GM21528 (cell line): ENCODE data around the gene PTN.

Experiments used
- ATAC-seq: cut with Tn5 transposase; IDR thresholded peaks from one replicate; pipeline ENCODE4 v1.9.1; 2021; ENCODE audit warnings: mild to moderate bottlenecking, moderate library complexity; ENCODE audit not compliant: unreplicated experiment, low FRiP score

Gene PTN

GRCh38 chr7:137343281-137343841, at the start of gene PTN:
TSS of gene PTN (minus strand) at chr7:137343733. CDS start at chr7:137254973, 88,760 bp downstream.
- no peak for ATAC-seq

DNA sequence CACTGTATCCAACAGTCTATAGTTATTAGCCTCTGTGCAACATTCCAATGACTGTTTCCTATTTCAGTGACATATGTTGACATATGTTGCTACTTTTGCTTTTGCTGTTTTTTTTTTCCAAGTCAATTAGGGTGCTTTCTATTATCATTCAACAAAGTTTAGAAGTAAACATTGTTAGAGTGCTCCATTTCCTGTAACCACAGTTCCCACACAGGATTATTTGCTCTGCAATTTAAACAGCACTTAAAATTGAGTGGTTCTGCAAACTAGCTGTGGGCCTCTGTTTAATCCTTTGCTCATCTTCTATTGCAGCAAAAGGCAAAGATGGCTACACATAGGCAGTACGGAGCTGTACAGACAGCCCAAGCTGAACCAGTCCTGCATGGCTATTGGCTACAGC, 46.5 kb upstream of the PTN start:
- ATAC-seq, result no peak

- ATAC-seq, result no peak
These were observed 45.4 kb upstream of the PTN start for GRCh38 chr7:137388916-137389315.

DNA sequence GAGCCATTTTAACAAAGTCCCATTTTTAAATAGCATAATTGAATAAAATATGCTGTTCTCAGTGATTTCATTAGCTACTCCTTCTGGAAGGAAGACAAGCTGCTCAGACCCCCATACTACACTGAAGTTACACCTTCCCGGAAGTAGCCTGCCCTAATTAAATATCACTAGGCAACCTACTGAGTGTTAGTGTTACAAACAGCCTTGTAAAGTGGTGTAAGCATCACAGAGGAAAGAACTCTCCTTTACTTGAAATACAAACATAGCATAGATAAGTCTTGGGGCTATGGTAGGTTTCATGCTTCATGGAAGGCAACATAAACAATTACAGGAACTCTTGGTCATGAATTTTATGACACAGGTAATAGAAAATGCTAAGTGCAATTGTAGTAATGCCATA, 43.4 kb upstream of the PTN start:
- no peak for ATAC-seq

GRCh38 chr7:137381045-137381444, 37.5 kb upstream of the PTN start:
- ATAC-seq, result no peak

GRCh38 chr7:137373507-137373906, 30.0 kb upstream of the PTN start:
- no peak for ATAC-seq

- no peak for ATAC-seq
These were observed 28.1 kb upstream of the PTN start for GRCh38 chr7:137371616-137372015.

DNA sequence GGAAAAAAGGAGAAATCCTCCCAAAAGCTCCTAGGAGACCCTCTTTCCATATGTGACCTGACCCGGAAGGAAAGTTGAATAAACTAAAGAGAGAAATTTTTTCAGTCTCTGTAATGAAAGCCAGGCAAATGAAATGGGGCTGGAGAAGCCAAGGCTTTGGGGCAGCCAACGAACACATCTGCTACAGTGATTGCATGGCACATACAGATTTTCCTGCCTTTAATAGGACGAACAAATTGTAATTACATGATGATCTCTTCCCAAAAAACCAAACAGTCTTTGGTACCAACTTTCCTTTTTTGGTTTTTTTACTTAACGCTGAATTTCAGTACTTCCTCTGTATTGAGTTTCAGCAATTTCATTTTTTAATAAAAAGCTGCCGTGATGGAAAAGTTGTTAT, 23.5 kb upstream of the PTN start:
- no peak for ATAC-seq

DNA sequence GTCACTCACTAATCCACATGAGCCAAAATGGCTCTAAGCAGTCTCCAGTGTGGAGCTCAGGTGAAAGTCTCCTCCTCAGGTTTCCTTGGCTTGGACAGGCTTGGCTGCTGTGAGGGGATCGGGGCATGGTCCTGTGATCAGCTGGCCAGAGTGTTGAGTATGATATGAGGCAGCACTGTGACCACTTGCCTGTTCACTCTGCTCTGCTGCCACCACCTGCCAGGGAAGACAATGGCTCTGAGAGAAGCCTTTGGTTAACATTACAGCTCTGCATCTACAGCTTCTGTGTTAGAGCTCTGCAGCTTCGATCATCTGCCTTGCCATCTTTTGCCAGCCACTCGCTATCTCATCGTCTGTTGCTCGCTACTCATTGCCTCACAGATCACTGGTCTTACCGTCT, 20.1 kb upstream of the PTN start:
- no peak for ATAC-seq

- no peak for ATAC-seq
These were observed 16.6 kb upstream of the PTN start for GRCh38 chr7:137360087-137360679.

GRCh38 chr7:137354961-137355360, 11.4 kb upstream of the PTN start:
- no peak for ATAC-seq

DNA sequence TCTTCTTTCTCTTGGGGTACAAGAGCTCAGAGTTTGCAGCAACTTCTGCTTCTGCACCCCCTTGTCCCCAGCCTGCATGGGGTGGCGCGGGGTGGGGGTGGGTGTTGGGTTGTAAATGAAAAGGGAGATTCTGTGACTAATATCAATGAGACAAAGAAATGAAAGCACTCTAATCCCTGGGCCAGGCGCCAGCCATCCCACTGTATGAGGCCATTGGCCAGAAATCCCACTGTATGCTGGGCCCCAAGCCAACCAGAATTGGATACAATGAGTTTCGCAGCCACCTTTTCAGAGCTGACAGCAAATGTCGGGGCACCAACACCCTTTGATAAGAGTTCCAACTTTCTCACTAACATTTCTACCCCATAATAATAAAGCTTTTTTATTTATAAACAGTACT, 10.9 kb upstream of the PTN start:
- no peak for ATAC-seq

- ATAC-seq, result no peak
These were observed 8.4 kb upstream of the PTN start for GRCh38 chr7:137351941-137352340.

GRCh38 chr7:137345799-137346449, 2.4 kb upstream of the PTN start:
- no peak for ATAC-seq

- ATAC-seq, result no peak
These were observed 688 bp downstream of the PTN start for GRCh38 chr7:137342828-137343261.

DNA sequence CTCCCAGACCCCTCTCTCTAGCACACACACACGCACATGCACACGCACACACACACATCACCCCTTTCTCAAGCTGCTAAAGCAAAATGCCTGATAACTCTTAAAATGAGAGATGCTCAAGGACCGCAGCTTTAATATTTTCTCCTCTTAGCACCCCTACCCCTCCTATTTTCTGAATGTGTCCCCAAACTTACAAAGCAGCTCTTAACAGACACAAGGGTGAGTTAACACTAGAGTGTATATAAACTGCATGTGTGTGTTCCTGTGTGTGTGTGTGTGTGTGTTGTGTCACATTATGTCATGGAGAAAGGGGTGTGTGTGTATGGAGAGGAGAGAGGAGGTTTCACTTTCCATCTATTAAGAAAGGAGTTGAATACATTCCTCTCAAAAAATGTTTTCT, 1.3 kb downstream of the PTN start:
- ATAC-seq, result no peak

- no peak for ATAC-seq
These were observed 5.6 kb downstream of the PTN start for GRCh38 chr7:137337902-137338301.

DNA sequence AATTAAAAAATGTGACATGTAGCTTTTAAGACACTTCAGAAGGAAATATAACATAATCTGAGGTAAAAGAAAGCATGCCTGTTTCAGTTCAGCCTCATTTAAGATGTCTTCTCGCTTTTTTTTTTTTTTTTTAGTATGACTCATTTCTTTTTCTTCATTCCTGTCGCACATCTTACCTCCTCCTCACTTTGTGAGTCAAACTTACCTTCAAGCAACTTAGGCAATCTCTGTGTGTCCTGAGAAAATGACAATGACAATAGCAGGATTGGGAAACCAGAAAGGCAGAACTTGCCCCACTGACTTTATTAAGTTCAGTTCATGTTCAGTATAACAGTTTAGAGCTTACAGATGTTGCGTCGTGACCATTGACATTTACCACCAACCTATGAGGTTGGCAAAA, 7.7 kb downstream of the PTN start:
- no peak for ATAC-seq

DNA sequence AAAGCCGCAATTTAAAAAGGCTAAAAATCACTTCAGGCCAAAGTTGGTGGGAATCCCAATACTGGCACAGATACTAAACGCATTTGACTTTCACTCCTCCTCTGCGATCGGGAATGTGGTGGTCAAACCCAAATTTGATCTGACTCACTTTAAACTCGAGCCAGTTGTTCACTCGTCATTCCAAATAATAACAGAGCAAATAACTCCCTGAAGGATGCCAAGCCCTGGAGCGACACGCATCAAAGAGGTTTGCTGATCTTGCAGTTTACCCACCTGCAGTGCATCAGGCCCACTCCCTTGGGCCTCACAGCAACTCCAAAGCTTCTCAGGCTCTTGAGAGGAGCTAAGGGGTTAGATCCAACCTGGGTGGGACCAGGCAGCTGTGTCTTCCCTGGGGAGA, 12.2 kb downstream of the PTN start:
- ATAC-seq, result no peak

DNA sequence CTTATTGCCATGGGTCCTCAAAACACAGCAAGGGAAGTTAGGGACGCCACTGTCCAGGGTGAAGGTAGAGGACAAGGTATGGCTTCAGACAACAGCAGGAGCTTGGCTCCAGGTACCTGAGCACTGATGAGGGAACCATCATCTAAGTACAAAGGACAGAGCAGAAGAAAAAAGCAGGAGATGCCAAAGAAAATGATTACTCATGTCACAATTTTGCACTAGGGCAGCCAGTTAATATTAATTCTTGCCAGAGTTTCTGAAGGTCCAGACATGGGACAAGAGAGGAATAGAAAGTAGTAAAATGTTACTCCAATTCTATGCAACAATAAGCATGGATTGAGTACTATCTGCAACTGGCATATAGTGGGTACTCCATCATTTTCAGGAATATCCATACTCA, 14.1 kb downstream of the PTN start:
- no peak for ATAC-seq

DNA sequence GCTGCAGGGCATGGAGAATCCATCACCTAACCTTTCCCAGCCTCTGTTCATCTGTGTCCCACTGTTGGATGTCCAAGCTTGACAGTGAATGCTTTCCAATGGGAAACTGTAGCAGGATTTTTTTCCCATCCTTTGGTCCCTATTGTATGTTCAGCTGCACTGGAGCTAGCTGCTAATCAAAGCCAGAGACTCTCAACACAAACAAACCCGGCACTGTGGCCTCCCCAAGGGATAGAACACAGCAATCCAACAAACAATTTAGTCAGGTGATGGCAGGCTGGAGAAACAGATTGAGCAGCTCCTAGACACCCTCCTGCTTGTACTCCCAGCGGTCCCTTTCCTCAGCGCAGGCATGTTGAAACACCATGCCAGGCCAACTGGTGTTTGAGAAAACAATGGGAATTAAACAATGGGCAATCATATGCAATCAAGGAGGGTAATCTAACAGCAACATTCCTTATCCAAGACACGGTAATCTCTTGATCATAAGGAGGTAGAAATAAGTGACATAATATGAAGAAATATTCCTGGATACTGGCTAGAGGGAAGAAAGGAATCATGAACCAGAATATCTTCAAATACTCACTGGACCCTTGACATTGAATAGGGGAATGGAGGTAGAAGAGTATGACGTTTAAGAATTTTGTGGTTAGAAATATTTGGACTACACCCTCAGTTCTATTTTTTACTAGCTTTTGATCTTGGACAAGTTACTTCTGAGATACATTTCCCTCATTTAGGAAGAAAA, 15.0 kb downstream of the PTN start:
- ATAC-seq, result no peak

DNA sequence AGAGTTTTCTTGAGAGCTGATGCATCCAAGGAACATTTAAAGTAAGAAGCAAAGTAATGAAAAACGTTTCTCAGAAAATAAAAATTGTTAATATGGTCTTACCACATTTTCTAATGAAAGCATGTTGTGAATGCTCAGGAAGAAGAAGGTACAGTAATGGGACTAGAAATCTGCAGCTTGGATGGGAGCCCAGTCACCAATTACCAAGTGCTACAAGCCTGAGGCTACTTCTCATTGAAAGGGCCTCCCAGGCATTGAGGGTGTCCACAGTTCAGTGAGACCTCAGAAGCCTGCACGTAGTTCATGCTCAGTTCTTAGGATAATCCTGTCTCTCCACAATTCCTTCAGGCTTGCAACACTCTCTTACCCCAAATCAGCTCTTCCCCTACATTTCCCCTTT, 17.6 kb downstream of the PTN start:
- ATAC-seq, result no peak
